Stomach (tissue), 9 donors: ENCODE measurements around the gene PDXDC1. TPM values are rescaled to one million over a fixed set of nuclear protein-coding genes. Genes with fewer than 3 reads are reported as not detected.
"Not testable (repeated sequence)": the region's sequence is repeated elsewhere in the genome, so short reads cannot be mapped to it uniquely, and the experiment has no call there.

Experiments
- DNase-seq, 2 donors: peaks; one replicate each; pipeline versions ENCODE4 v3.0.0 to v3.0.0-alpha.2; 2013 to 2019
- H3K27ac ChIP-seq, 5 donors: fragments of 200-600 bp in 4 of 5; sonication (generic) in 4 of 5; one replicate each; pipeline ENCODE4 v1.5.1; 2013 to 2019; ENCODE audit warnings: mild to moderate bottlenecking in 1 of 5, moderate library complexity in 1 of 5
- H3K27me3 ChIP-seq, 3 donors: fragments of 200-600 bp; sonication (generic); one replicate each; pipeline ENCODE4 v1.5.1; 2017 to 2019; ENCODE audit warnings: mixed run types in 1 of 3
- H3K36me3 ChIP-seq, 4 donors: fragments of 200-600 bp; sonication (generic); 1 replicate in 3 of 4; 2 replicates in 1 of 4; pipeline ENCODE4 v1.5.1; 2016 to 2019
- H3K4me1 ChIP-seq, 4 donors: fragments of 200-600 bp; sonication (generic); one replicate each; pipeline ENCODE4 v1.5.1; 2016 to 2019
- H3K4me3 ChIP-seq, 4 donors: fragments of 200-600 bp; sonication (generic) in 3 of 4; one replicate each; pipeline ENCODE4 v1.5.1; 2016 to 2019; ENCODE audit warnings: mild to moderate bottlenecking in 1 of 4
- H3K9me3 ChIP-seq, 4 donors: fragments of 200-600 bp; sonication (generic); one replicate each; pipeline ENCODE4 v1.5.1; 2016 to 2019
- CTCF ChIP-seq, 7 experiments: fragments of 450-650 bp in 4 of 7; fragments of 200-600 bp in 3 of 7; sonication (generic) in 3 of 7; IDR thresholded peaks; one replicate each; pipeline ENCODE4 v1.5.1; 2016 to 2019; ENCODE audit warnings: antibody characterized with exemption in 7 of 7, control low read depth in 2 of 7, mild to moderate bottlenecking in 1 of 7
- EP300 ChIP-seq: sonication (generic); formaldehyde crosslinking; IDR thresholded peaks from one replicate; pipeline ENCODE4 v1.6.1; 2017; ENCODE audit warnings: antibody characterized with exemption
- POLR2A ChIP-seq, 4 donors: fragments of 450-650 bp; IDR thresholded peaks; one replicate each; pipeline ENCODE4 v1.6.1; 2016; ENCODE audit warnings: antibody characterized with exemption in 4 of 4, control low read depth in 2 of 4, mild to moderate bottlenecking in 1 of 4, moderate library complexity in 1 of 4
- POLR2AphosphoS5 ChIP-seq, 3 donors: sonication (generic); formaldehyde crosslinking; IDR thresholded peaks; one replicate each; pipeline ENCODE4 v1.6.1; 2016; ENCODE audit warnings: antibody characterized with exemption in 3 of 3
- WGBS, 5 donors: extraction: QIAGEN DNeasy Blood & Tissue Kit in 3 of 5; methylation state at CpG; one replicate each; pipeline versions ENCODE4 v1.1.5 to v1.1.7; 2013 to 2018; 5-methylcytosine and 5-hydroxymethylcytosine counted together
- intact Hi-C: fragments of 100-400 bp; cut with DNase I; formaldehyde crosslinking; loops from one replicate; pipeline ENCODE4 v1.15.1; 2023; ENCODE audit warnings: low total_unique reads
- polyA plus RNA-seq, 3 donors: library from polyadenylated mRNA; stranded (reverse); fragments of 200-250 nt; gene quantifications; one replicate each; pipeline ENCODE4 v1.2.3, GENCODE V29; 2013
- total RNA-seq, 5 donors: library from RNA; depleted of rRNA; stranded (reverse); fragments of >200 nt; gene quantifications; one replicate each; pipeline versions ENCODE4 v1.1.0 to v1.2.3, GENCODE V29; 2014 to 2016
- donor health status: healthy with polysubstance abuse.
- donor health status: Bipolar disorder and iron deficiency.
- donor health status: healthy.

Gene PDXDC1
- total and polyA plus RNA-seq, 8 donors, result 35.1 to 126 (median 84.0) TPM

- no peak overlapping the region for H3K4me3 ChIP-seq
- no peaks in the 10 kb centered on the region for H3K36me3 ChIP-seq
- no peak overlapping the region for H3K27ac ChIP-seq
- intact Hi-C loops, result no loop called here
- DNase-seq, result peak in 1 of 2 donors; percentile 17
- H3K27me3 ChIP-seq, result no peaks in the 10 kb centered on the region
- 58 to 69% (median 62%) methylated on average over 11 of the region's 11 CpGs for WGBS, 5 donors
- H3K9me3 ChIP-seq, result peaks cover 0 to 4% (median 0%) of the 10 kb centered on the region in 4 donors
- TF ChIP-seq CTCF (IDR thresholded peaks at IDR 0.05), result no peak
- TF ChIP-seq POLR2AphosphoS5 (IDR thresholded peaks at IDR 0.05), result peak in 1 of 3 donors; percentile 54
- H3K4me1 ChIP-seq, result peaks cover 7 to 26% (median 15%) of the 10 kb centered on the region in 4 donors
These were observed 13.2 kb upstream of the PDXDC1 start for GRCh38 chr16:14961405-14962186.

DNA sequence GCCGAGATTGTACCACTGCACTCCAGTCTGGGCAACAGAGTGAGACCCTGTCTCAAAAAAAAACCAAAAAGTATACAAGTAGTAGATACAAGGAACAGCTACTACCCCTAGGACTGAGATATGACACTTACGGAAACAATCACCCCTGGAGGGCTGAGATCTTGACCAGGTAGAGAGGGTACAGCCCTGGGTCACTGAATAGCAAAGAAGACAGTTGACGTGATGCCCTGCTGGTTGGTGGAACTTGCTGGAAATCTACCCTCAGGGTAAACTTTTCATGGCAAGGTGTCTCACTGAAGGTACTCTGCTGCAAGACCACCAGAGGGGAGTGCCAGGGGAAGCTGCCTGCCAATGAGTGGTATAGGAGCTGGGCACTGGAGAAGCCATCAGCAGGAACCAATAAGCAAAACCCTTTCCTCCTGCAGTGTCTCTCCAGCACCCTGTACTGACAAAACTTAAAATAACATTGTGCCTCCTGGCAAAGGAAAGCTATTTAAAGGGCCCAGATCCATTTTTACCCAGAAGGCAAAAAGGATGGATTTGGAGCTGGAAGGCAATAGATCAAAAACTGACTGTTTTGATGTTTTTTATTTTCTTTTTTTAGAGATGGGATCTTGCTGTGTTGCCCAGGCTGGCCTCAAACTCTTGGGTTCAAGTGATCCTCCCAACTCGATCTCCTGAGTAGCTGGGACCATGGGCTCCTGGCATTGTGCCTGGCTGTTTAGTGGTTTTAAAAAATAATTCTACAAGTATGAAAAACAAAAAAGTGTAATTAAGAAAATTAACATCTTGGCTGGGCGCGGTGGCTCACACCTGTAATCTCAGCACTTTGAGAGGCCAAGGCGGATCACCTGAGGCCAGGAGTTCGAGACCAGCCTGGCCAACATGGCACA, 11.3 kb upstream of the PDXDC1 start:
- no peaks in the 10 kb centered on the region for H3K27me3 ChIP-seq
- intact Hi-C loops, result no loop called here
- peaks cover 0 to 14% (median 4%) of the 10 kb centered on the region in 4 donors for H3K4me1 ChIP-seq
- TF ChIP-seq EP300 (no peak), CTCF (IDR thresholded peaks at IDR 0.05) (no peak), POLR2AphosphoS5 (IDR thresholded peaks at IDR 0.05) (no peak), POLR2A (IDR thresholded peaks at IDR 0.05) (no peak)
- WGBS, 5 donors, result 74 to 80% (median 77%) methylated on average over 8 of the region's 8 CpGs
- no peak overlapping the region for H3K27ac ChIP-seq
- no peaks in the 10 kb centered on the region for H3K36me3 ChIP-seq
- DNase-seq, result no peak
- H3K4me3 ChIP-seq, result no peak overlapping the region
- H3K9me3 ChIP-seq, result peaks cover 0 to 4% (median 0%) of the 10 kb centered on the region in 4 donors

DNA sequence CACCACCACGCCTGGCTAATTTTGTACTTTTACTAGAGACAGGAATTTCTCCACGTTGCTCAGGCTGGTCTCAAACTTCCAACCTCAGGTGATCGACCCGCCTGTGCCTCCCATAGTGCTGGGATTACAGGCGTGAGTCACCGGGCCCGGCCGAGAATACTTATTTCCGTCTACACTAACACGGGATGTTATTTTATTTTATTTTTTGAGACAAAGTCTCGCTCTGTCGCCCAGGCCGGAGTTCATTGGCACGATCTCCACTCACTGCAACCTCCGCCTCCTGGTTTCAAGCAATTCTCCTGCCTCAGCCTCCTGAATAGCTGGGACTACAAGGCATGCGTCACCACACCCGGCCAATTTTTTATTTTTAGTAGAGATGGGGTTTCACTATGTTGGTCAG, 9.5 kb upstream of the PDXDC1 start:
- no peaks in the 10 kb centered on the region for H3K36me3 ChIP-seq
- peaks cover 0 to 4% (median 0%) of the 10 kb centered on the region in 4 donors for H3K9me3 ChIP-seq
- no peak overlapping the region for H3K27ac ChIP-seq
- no peaks in the 10 kb centered on the region for H3K27me3 ChIP-seq
- 91 to 93% (median 92%) methylated on average over 17 of the region's 17 CpGs for whole genome bisulfite sequencing, 5 donors
- TF ChIP-seq CTCF (IDR thresholded peaks at IDR 0.05) (no peak), EP300 (no peak), POLR2AphosphoS5 (IDR thresholded peaks at IDR 0.05) (no peak), POLR2A (IDR thresholded peaks at IDR 0.05) (no peak)
- H3K4me3 ChIP-seq, result no peak overlapping the region
- H3K4me1 ChIP-seq, result peaks cover 0 to 16% (median 4%) of the 10 kb centered on the region in 4 donors
- intact Hi-C loops, result no loop called here
- DNase-seq, result no peak

- WGBS, 5 donors, result 90 to 97% (median 95%) methylated on average over 3 of the region's 3 CpGs
- peaks cover 0 to 11% (median 3%) of the 10 kb centered on the region in 4 donors for H3K4me1 ChIP-seq
- H3K9me3 ChIP-seq, H3K27me3 ChIP-seq, intact Hi-C loops, DNase-seq, H3K27ac ChIP-seq, H3K36me3 ChIP-seq, H3K4me3 ChIP-seq: not testable (repeated sequence)
These were observed 5.0 kb upstream of the PDXDC1 start for GRCh38 chr16:14969795-14970194.

GRCh38 chr16:14971621-14972228, 3.1 kb upstream of the PDXDC1 start:
- H3K4me1 ChIP-seq, result peaks cover 9 to 22% (median 13%) of the 10 kb centered on the region in 4 donors
- DNase-seq, H3K4me3 ChIP-seq, intact Hi-C loops, H3K9me3 ChIP-seq, H3K36me3 ChIP-seq, H3K27me3 ChIP-seq, H3K27ac ChIP-seq: not testable (repeated sequence)
- WGBS, 5 donors, result 92 to 95% (median 94%) methylated on average over 12 of the region's 12 CpGs

- WGBS, 5 donors, result 39 to 56% (median 44%) methylated on average over 12 to 14 of the region's 14 CpGs
- DNase-seq, H3K9me3 ChIP-seq, H3K36me3 ChIP-seq, H3K27me3 ChIP-seq, intact Hi-C loops: not testable (repeated sequence)
- H3K4me1 ChIP-seq, result peaks cover 17 to 42% (median 22%) of the 10 kb centered on the region in 4 donors
- H3K27ac ChIP-seq, result peak overlapping the region in 4 of 5 donors; percentile 95 to 96 (median 96)
- peak overlapping the region; percentile 66 to 87 (median 78) for H3K4me3 ChIP-seq
These were observed 972 bp upstream of the PDXDC1 start for GRCh38 chr16:14973785-14974322.

DNA sequence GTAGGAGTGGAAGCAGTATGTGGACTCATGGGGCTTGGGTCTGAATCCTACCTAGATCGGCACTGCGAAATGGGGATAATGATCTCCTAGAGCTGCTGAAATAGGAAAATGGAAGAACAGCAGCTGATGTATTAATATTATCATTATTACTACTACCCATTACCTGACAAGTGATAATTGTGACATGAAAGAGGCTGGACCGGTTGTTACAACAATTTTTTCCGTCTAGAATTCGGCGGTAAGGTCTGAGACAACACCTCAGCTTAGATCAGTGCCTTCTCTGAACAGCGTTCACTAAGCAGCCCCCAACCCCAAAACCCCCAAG, 533 bp upstream of the PDXDC1 start:
- 1 to 2% (median 1%) methylated on average over 7 of the region's 7 CpGs for WGBS, 5 donors

More for the DNA sequence above, 533 bp upstream of the PDXDC1 start:
- peak overlapping the region; percentile 66 to 87 (median 78) for H3K4me3 ChIP-seq
- DNase-seq, result peak in 1 of 2 donors; percentile 83
- peaks cover 22 to 47% (median 26%) of the 10 kb centered on the region in 4 donors for H3K4me1 ChIP-seq
- H3K9me3 ChIP-seq, H3K27me3 ChIP-seq, H3K36me3 ChIP-seq, intact Hi-C loops: not testable (repeated sequence)
- H3K27ac ChIP-seq, result peak overlapping the region; percentile 79 to 96 (median 96)
